NCI-H82 treated with DMSO at 0.1 percent for 48 hours (cell line): ENCODE results near the gene ACKR2.

Source experiments
- DNase-seq: peaks from one replicate; lab custom pipeline; 2025; ENCODE audit not compliant: unreplicated experiment; lab: John Stamatoyannopoulos, UW

ACKR2 gene, protein sequence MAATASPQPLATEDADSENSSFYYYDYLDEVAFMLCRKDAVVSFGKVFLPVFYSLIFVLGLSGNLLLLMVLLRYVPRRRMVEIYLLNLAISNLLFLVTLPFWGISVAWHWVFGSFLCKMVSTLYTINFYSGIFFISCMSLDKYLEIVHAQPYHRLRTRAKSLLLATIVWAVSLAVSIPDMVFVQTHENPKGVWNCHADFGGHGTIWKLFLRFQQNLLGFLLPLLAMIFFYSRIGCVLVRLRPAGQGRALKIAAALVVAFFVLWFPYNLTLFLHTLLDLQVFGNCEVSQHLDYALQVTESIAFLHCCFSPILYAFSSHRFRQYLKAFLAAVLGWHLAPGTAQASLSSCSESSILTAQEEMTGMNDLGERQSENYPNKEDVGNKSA

DNA sequence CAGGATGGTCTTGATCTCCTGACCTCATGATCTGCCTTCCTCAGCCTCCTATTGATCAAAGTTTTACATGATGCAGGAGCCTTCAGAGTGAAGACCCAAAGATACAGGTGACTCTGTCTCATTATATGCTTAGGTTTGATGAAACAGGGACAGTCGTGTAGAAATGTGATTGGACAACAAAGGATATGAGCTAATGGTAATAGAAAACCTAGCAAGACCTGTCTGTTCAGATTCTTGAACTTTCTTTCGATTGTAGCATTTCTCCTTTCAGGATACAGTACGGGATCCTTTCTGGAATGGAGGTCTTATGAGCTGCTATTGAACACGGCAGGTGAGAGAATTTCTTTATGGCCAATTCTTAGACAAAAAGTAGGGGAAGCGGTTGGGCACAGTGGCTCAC, at the start of gene ACKR2:
Gene ACKR2, plus strand, starts transcription at position 244 of the 400 bp plus-strand sequence. CDS start 55,058 bp downstream, outside the sequence.
- no peak for DNase-seq

DNA sequence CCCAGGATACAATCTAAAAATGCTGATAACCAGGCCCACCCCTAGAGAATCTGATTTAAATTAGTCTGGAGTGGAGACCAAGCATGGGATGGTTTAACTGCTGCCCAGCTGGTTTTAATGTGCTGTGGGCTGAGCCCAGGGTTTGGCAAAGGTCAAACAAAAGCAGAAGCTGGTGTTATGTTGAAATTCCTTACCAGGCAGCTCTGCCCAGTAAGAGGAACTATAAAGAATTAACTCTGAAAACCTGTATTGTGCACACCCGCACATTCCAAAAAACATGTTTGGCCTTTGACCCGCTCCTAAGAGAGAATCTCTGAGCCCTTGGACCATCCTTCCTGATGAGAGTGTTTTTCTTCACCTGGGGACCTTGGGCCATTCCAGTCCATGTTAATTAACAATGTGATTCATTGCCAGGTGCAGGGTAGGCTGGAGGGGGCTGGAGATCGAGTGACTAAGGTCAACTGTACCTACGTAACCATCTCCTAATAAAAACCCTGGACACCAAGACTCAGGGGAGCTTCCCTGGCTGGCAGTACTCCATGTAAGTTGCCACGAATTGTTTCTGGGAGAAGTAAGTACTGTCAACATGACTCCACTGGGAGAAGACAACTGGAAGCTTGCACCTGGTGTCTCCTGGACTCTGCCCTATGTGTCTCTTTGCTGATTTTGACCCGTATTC, 47.1 kb upstream of the ACKR2 start:
- DNase-seq, result no peak

DNA sequence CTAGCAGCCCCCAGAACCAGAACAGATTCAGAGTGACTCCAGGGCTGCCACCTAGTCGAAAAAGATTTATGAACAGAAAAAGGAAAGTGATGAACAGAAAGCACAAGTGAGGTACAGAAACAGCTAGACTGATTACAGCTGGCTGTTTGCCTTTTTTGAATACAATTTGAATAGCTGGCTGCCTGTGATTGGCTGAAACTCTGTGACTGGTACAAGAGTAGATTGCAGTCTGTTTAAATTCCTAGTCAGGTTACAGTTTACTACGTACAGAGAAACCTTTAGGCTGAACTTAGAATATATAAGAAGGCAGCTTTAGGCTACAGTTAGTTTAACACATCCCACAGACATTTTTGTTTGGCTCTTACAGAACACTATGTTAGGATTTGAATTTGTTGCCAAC, 46.2 kb upstream of the ACKR2 start:
- no peak for DNase-seq

DNA sequence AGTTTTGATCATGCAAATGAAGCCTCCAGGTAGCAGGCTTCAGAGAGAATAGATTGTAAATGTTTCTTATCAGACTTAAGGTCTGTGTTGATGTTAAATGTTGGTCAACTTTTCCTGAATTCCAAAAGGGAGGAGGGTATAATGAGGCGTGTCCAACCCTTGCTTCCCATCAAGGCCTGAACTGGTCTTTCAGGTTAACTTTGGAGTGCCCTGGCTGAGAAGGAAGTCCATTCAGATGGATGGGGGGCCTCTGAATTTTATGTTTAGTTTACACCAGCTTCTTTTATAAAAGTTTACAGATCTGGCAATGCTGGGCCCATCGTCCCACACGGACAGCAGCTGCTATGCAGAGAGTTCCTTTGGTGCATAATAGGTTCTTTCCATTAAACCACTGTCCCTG, 45.1 kb upstream of the ACKR2 start:
- no peak for DNase-seq

DNA sequence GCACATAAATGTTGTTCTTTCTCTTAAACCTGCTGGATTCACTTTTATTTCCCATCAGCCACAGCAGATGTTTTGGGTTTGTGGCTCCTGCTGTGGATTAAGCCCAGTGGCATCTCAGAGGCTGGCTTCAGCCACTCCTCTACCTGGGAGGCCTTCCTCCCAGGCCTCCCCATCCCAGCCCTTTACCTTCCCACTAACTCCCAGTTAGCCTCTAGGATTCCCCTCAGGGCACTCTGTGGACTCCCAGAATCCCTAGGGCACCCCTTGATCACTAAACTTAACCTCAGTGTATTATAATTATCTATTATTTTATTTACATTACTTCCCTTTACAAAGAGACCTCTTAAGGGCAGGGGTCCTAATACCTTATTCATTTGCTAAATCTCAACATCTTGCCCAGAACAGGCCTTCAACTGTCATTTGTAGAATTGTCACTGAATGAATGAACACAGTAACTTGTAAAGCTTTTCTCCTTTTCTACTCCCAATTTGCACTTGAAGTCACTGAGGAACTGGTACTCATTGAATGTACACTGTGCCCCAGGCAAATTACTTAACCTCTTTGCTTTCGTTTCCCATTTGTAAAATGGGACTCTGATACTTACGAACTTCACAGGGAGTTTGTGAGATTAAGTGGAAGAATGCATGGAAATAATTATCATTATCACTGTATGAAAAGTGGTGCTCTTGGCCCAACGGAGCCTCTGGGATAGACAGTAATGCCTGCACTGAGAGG, 44.5 kb upstream of the ACKR2 start:
- no peak for DNase-seq

DNA sequence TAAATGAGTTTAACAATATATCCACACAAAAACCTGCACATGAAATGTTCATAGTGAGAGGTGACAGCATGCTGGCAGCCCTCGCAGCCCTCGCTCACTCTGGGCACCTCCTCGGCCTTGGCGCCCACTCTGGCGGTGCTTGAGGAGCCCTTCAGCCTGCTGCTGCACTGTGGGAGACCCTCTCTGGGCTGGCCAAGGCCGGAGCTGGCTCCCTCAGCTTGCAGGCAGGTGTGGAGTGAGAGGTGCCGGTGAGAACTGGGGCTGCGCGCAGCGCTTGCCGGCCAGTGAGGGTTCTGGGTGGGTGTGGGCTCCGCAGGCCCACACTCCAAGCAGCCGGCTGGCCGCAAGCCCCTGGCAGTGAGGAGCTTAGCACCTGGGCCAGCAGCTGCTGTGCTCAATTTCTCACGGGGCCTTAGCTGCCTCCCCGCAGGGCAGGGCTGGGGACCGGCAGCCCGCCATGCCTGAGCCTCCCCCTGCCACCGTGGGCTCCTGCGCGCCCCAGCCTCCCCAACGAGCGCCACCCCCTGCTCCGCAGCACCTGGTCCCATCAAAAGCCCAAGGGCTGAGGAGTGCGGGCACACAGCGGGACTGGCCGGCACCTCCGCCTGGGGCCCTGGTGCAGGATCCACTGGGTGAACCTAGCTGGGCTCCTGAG, 39.6 kb upstream of the ACKR2 start:
- no peak for DNase-seq

DNA sequence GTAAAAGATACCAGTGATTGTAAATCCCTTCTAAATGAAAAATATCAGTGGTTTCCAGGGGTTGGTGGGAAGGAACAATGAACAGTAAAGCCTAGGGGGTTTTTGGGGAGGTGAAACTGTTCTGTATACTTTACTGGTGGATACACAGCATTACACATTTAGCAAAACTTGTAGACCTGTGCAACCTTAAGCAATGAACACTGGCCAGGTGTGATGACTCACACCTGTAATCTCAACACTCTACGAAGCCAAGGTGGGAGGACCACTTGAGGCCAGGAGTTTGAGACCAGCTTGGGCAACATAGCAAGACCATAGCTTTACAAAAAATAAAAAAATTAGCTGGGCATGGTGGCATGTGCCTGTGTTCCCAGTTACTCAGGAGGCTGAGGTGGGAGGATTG, 38.0 kb upstream of the ACKR2 start:
- no peak for DNase-seq

DNA sequence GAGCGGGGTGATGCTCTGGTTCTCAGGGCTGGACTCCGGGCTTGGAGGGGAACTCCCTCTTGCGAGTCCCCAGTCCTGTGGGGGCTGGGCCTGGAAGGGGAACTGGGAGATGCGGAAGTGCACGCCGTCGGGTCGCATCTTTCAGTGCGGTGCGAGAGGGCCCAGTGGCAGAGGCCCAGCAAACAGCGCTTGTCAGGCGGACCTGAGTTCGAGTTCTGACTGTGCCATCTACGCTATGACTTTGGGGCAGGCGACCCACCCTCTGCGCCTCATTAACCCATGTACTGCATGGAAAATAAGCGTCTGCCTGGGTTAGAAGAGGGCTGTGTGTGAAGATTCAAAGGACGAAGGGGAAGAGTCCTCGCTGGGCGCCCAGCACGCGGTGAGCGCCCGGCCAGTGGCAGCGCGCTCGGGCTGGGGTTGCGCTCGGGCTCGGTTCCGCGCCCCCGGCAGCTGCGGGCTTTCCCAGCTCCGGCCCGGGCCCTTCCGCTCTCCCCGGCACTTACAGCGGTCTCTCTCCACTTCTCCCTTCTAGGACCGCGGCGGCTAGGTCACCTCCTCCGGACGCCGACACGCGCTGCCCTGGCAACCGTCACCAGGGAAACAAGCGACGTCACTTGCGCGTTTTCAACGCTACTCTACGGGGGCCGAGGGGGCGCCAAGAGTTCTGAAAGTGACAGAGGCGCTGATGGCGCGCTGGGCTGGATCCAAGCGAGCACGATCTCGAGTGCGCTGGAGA, 36.4 kb upstream of the ACKR2 start, which contains the start of gene CCDC13:
Gene CCDC13, minus strand, starts transcription at position 584 of the 739 bp plus-strand sequence. CDS start 14,908 bp downstream, outside the sequence.
- peak; percentile 49 for DNase-seq

DNA sequence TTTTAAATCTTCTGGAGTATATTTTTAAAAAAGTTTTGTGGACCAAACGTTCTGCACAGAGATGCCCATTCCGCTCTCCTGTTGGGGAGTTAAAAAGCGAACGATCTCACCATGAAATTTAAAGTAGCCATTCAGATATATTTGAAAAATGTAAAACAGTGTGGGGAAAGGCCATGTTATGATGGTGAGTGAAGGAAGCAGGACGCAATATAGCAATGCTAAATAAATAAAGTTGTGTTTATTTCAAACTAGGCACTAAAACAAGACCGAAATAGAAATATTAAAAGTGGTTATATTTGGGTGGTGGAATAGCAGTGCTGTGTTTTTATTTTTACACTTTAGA, 35.9 kb upstream of the ACKR2 start:
- no peak for DNase-seq

DNA sequence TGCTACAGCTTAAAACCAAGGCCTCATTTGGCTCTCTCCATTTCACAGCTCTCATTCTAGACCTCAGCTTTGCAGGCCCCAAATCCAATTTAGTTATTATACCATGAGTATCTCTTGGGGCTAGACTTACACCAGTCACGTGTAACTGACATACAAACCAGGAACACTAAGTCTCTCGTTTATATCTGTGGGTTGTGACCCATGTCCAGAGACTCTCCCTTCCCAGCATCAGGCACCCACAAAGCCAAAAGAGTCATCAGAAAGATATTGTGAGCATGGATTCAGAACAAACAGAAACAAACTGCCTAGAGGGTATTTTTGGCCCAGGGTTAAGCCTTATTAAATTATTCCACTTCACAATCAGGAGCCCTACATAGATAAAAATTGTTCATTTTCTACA, 30.6 kb upstream of the ACKR2 start:
- peak; percentile 74 for DNase-seq

DNA sequence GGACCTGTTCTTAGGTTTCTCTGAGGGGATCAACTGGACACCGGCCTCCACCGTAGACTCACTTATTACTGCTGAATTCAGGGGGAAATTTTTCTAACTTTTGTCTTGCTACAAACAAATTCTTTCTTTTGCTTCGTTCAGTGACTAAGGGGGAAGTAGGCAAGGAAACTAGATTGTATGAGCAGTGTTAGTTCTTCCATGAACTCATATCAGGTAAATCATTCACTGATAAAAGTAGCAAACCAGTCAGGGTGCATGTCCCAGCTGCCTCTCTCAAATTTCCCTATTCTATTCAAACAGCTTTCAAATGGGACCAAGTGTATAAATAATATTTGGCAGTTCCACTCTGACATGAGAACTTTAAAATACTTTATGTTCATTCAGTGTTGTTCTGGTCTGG, 28.8 kb upstream of the ACKR2 start:
- no peak for DNase-seq

DNA sequence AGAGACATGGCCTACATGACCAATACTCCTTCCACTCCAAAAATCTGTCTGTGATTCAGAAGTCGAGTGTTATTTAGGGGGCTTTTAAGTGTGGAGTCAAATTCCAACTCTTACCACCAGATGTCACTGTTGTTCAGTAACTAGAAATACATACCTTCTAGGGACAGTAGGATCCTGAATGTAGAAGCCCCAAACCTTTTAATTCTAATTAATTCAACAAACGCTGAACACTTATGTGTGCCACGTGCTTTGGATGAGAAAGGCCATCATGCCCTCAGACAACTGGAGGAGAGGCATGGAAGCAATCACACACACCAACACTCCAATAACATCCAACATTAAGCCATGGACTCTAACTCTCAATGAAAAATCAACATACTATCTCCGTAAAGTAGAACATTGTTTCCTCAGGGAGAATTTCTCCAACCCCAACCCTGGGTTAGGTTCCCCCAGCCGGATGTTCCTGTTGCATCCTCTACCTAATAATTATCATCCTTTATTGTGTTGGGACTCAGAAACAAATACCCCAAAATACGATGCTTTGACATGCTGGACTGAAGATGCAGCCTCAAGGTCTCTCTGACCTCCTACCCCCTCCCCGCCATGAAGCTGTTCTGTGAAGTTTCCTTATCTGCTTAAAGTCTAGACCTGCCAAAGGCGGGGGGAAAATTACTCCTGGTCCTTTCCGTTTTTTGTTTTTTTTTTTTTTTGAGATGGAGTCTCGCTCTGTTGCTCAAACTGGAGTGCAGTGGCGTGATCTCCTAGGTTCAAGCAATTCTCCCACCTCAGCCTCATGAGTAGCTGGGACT, 28.1 kb upstream of the ACKR2 start:
- DNase-seq, result peak; percentile 31

DNA sequence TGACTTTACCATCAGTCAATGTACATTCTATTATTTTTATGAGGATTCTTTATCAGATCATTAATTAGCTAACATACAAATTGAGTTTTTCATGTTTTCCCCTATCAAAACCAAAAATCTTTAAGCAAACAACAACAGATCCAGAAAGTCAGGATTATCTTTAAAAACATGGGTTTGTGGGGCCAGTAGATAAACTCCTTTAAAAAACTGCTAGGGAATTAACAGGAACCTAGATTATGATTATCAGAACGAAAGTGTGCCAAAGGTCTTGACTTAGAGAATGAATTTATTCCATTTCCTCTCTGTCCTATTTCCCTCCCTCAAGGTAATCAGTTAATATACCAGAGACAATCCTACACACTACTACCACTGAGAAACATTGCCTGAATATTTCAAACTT, 23.0 kb upstream of the ACKR2 start:
- no peak for DNase-seq

DNA sequence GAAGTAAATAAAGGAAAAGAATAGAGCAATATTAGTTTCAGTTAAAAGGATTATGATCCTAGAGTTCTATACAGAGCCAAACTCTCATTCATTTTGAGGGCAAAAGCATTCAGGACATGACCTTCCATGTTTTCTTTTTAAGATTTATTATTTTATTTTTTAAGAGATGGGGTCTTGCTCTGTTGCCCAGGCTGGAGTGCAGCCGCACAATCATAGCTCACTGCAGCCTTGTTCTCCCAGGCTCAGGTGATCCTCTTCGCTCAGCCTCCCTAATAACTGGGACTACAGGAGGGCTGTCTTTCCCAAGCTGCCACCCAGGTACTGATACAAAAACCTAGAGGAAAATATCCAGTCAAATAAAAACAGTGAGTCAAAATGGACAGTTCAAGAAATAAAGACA, 22.6 kb upstream of the ACKR2 start:
- no peak for DNase-seq

DNA sequence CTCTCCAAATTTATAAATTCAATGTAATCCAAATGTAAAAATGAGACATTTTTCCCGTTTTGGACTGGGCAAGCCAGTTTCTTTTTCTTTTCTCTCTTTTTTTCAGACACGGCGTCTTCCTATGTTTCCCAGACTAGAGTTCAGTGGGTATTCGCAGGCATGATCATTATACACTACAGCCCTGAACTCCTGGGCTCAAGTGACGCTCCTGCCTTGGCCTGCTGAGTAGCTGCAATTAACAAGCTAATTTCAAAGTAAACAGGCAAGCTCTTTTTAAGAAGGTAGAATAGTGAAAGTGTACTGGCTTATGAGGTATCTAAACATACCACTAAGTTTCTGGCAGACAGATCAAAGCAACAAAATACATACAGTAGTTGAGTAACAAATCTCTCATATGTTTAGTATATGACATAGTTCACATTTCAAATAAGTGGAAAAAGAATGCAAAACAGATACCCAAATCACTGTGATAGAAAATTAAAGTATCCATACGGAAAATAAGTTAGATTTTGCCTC, 18.5 kb upstream of the ACKR2 start:
- no peak for DNase-seq

DNA sequence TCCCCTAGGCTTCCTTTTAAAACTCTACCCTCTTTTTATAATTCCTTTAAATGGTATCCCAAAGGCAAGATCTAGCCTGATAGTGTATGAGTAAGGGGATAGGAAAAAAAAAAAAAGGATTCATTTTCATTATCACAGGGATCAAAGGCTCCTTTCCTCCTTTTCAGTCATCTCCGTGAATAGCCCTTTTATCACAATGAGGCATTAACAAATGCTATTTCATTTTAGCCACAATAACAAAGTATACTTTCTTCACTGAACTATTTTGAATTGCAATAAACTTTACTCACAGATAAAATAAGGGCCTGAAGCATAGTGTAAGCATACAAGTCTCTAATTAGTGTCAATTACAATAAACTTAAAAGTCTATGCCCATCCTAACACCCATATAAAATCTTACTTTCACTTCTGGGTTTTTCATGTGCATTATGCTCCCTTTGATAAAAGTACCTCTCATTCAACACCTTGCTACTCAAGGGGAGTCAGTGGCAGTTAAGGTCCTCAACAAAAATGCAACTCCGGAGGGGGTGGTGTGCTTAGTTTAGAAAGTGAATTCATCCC, 13.5 kb upstream of the ACKR2 start:
- DNase-seq, result no peak

DNA sequence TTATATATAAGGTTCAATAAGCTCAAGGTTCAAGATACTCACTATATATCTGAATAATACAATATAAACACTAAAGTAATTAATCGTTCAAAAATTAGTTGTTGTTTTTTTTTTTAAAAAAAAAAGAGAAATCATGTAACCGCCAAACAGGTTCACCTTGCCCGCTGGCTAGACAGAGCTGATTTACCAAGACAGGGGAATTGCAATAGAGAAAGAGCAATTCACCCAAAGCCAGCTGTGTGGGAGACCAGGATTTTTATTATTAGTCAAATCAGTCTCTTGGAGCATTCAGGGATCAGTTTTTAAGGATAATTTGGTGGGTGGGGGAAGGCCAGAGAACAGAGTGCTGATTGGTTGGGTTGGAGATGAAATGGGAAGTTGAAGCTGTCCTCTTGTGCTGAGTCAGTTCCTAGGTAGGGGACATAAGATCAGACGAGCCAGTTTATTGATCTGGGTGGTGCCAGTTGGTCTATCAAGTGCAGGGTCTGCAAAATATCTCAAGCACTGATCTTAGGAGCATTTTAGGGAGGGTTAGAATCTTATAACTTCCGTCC, 12.8 kb upstream of the ACKR2 start:
- DNase-seq, result no peak

DNA sequence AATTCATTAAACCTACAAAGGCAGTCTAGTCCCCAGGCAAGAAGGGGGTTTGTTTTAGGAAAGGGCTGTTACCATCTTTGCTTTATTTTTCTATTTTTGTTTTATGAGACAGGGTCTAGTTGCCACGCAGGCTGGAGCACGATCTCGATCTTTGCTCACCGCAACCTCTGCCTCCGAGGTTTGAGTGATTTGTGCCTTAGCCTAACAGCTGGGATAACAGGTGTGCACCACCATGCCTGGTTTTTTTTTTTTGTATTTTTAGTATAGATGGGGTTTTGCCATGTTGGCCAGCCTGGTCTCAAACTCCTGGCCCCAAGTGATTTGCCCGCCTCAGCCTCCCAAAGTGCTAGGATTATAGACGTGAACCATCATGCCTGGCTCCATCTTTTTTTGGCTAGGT, 9.9 kb upstream of the ACKR2 start:
- DNase-seq, result no peak

DNA sequence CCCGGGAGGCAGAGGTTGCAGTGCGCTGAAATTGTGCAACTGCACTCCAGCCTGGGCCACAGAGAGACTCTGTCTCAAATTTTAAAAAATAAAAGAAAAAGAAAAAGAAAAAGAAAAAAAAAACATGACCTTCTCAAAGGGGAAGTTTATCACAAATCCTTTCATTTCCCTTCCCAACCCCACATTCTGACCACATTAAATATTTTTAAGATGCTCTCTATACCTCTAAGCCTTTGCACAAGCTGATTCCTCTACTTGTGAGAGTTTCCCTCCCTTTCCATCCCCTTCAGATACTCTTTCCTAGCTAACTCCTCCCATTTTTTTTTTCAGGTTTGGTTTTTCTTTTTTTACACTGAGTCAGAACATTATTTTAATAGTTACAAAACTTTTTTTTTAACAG, 9.0 kb upstream of the ACKR2 start:
- no peak for DNase-seq
